BLaER1 (cell line): ENCODE measurements around the gene SUB1.
A peak's percentile ranks its signal among the peaks of the same experiment; 100 is the strongest.
"Not testable (repeated sequence)": the region's sequence is repeated elsewhere in the genome, so short reads cannot be mapped to it uniquely, and the experiment has no call there.

Source experiments
- H3K27ac ChIP-seq: shearing (Covaris generic); formaldehyde crosslinking; 2 replicates; pipeline ENCODE4 v1.8.1; 2022
- H3K27me3 ChIP-seq: shearing (Covaris generic); formaldehyde crosslinking; 2 replicates; pipeline ENCODE4 v1.8.1; 2022
- H3K36me3 ChIP-seq: shearing (Covaris generic); formaldehyde crosslinking; 2 replicates; pipeline ENCODE4 v1.8.1; 2022
- H3K4me1 ChIP-seq: shearing (Covaris generic); formaldehyde crosslinking; 2 replicates; pipeline ENCODE4 v1.8.1; 2022
- H3K4me2 ChIP-seq: shearing (Covaris generic); formaldehyde crosslinking; 2 replicates; pipeline ENCODE4 v1.8.1; 2022
- H3K4me3 ChIP-seq: shearing (Covaris generic); formaldehyde crosslinking; 2 replicates; pipeline ENCODE4 v1.8.1; 2022
- H3K9ac ChIP-seq: shearing (Covaris generic); formaldehyde crosslinking; 2 replicates; pipeline ENCODE4 v1.8.1; 2022
- H3K9me3 ChIP-seq: shearing (Covaris generic); formaldehyde crosslinking; 2 replicates; pipeline ENCODE4 v1.8.1; 2022
- H4K20me1 ChIP-seq: shearing (Covaris generic); formaldehyde crosslinking; 2 replicates; pipeline ENCODE4 v1.8.1; 2022
- Cebpa-rat ChIP-seq: shearing (Covaris generic); IDR thresholded peaks from 2 replicates; pipeline ENCODE4 v1.8.1; 2022

SUB1 gene

DNA sequence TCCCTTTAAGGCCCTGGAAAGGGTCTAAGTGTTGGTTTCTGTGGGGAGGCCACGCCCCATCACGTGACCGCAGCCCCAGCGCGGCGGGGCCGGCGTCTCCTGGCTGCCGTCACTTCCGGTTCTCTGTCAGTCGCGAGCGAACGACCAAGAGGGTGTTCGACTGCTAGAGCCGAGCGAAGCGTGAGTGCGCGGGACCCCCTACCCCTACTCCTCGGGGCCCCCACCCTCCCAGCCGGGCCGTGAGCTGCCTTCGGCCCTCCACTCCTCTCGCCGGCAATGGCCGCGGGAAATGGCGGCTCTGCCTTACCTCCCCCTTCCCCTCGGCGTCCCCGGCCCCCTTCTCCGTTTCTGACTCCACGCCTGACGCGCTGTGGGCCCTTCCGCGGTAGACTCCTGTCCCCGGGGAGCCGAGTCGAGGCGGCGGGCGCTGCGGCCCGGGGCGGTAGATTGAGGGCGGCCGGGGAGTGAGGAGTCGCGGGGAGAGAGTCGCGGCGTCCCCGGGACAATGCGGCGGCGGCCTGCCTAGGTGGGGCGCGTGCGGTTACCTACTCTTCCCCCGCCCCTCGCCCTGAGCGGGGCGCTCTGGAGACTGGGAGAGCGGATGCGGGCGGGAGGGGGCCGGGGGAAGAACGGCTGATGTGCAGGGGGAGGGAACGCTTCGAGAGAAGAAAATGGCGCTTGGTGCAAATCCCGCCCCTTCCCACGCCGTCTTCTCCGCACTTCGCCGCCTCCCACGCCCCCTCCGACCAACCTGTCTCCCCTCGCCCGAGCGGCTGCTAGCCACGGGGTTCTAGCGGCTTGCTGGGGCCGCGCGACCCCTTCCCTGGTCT lies at the start of gene SUB1:
SUB1 (plus strand) TSS at position 112 of the 830 bp plus-strand sequence. CDS start 2,956 bp downstream, outside the sequence.
- Histone ChIP-seq H3K4me3 (peak within 1 kb of the TSS; percentile 90), H3K4me1 (peaks cover 88% of the 10 kb centered on the region), H3K27ac (peak within 1 kb of the TSS; percentile 98), H3K36me3 (peaks cover 19% of the 10 kb centered on the region), H3K27me3 (no peaks in the 10 kb centered on the region), H3K4me2 (peak within 1 kb of the TSS; percentile 94), H3K9ac (peak within 1 kb of the TSS; percentile 96), H3K9me3 (0 out of 2 replicates have a peak, but pooled peaks cover 4% of the 10 kb centered on the region), H4K20me1 (peaks cover 47% of the 10 kb centered on the region)
- no peak for TF ChIP-seq Cebpa-rat

GRCh38 chr5:32536246-32536645 lies 49.1 kb upstream of the SUB1 start:
- no peaks in the 10 kb centered on the region for H3K9me3 ChIP-seq
- H3K27me3 ChIP-seq, result no peaks in the 10 kb centered on the region
- peaks cover 20% of the 10 kb centered on the region; the same call in 1 of the 2 replicates for H3K4me1 ChIP-seq
- H3K9ac ChIP-seq, result no peak overlapping the region
- H3K27ac ChIP-seq, result no peak overlapping the region
- H3K4me3 ChIP-seq, result no peak overlapping the region
- no peaks in the 10 kb centered on the region for H3K36me3 ChIP-seq
- H3K4me2 ChIP-seq, result no peak overlapping the region
- no peaks in the 10 kb centered on the region for H4K20me1 ChIP-seq
- TF ChIP-seq Cebpa-rat, result no peak

- H3K4me2 ChIP-seq, H3K36me3 ChIP-seq, H3K9ac ChIP-seq, H3K27me3 ChIP-seq, H3K27ac ChIP-seq, H3K4me3 ChIP-seq, H4K20me1 ChIP-seq, H3K9me3 ChIP-seq: not testable (repeated sequence)
- peaks cover 20% of the 10 kb centered on the region; the same call in 1 of the 2 replicates for H3K4me1 ChIP-seq
Observed at GRCh38 chr5:32537437-32538029, 47.8 kb upstream of the SUB1 start.

DNA sequence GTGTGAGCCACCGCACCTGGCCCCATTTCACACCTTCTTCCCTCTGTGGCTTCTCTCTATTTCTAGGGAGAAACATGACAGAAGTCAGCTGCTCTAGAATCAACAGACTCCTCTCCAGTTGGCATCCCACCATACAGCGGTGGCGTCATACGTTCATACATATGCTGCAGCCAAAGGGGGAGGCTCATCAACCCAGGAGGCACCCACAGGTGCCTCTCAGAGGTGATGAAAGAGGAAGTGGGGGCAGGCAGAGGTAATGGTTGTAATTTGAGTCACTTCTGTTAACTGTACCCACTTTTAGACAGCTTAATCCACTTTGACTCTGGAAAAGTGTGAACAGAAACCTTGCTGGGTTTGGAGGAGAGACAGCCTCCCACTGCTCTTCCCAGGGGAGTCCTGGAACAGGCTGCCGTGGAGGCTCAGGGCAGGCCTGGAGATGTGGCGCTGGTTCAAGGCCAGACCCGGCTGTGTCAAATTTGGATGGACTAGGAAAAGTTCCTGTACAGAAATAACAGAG lies 47.3 kb upstream of the SUB1 start:
- no peaks in the 10 kb centered on the region for H3K36me3 ChIP-seq
- H3K4me3 ChIP-seq, result no peak overlapping the region
- H3K27ac ChIP-seq, result no peak overlapping the region
- TF ChIP-seq Cebpa-rat, result no peak
- H3K4me1 ChIP-seq, result peaks cover 20% of the 10 kb centered on the region; the same call in 1 of the 2 replicates
- no peak overlapping the region for H3K9ac ChIP-seq
- no peaks in the 10 kb centered on the region for H3K9me3 ChIP-seq
- H3K27me3 ChIP-seq, result no peaks in the 10 kb centered on the region
- H4K20me1 ChIP-seq, result no peaks in the 10 kb centered on the region
- no peak overlapping the region for H3K4me2 ChIP-seq

DNA sequence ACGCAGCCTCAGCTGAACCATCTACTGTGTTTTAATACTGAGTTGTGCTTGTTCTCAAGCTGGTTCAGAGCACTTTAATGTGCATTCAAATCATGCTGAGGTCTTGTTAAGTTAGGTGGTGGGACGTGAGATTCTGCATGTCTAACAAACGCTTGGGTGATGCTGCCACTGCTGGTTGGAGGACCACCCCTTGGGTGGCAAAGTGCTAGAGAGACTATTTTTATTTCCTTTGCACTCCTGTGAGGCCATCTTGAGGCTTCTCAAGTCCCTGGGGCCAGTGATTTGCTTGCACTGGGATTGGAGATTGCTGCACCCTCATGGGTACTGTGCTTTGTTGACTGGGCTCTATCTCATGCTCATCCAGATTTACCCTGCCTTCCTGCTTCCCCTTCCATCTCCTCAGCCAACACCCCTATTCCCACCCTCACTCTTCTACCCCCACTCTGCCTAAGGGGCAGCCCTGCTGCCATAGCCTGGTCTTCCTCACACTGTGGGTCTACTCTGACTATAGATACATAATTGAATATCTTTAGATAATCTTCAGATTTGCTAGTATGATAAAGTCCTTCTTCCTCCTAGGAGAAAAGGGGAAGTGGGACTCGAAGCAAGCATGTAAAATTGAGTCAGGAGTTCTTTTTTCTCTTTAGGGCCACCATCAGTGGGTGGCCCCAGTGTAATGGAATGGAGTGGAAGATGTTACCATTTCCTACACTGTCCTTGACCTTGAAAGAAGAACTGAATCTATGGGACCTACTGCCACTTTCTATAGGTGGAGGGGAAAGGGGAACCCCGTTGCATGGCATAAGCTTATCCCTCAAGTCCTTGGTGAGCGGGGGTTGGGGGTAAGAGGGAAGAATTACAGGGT lies 45.1 kb upstream of the SUB1 start:
- H3K4me2 ChIP-seq, result peak overlapping the region; percentile 12; the same call in 1 of the 2 replicates
- H3K9me3 ChIP-seq, result no peaks in the 10 kb centered on the region
- no peak overlapping the region for H3K4me3 ChIP-seq
- no peak for TF ChIP-seq Cebpa-rat
- no peak overlapping the region for H3K9ac ChIP-seq
- H3K36me3 ChIP-seq, result no peaks in the 10 kb centered on the region
- no peaks in the 10 kb centered on the region for H3K27me3 ChIP-seq
- no peaks in the 10 kb centered on the region for H4K20me1 ChIP-seq
- peaks cover 20% of the 10 kb centered on the region; the same call in 1 of the 2 replicates for H3K4me1 ChIP-seq
- H3K27ac ChIP-seq, result no peak overlapping the region

DNA sequence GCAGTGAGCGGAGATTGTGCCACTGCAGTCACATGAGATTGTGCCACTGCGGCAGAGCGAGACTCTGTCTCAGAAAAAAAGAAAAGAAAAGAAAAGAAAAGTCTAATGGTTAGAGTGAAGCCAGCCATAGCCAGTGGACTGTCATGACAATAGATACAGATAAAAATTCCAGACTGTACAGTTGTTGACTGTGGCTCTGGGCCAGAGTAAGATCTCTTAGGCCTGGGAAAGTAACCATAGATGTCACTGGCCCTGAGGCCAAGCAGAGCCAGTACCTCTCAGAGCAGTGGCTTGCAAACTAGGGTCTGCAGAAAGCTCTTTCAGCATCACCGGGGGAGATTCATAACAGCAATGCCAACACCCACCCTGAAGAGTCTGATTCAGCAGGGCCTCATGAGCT lies 44.1 kb upstream of the SUB1 start:
- Histone ChIP-seq H3K4me1 (peaks cover 20% of the 10 kb centered on the region; the same call in 1 of the 2 replicates), H3K36me3 (no peaks in the 10 kb centered on the region), H3K27ac (no peak overlapping the region), H3K4me2 (no peak overlapping the region), H4K20me1 (no peaks in the 10 kb centered on the region), H3K27me3 (no peaks in the 10 kb centered on the region), H3K4me3 (no peak overlapping the region), H3K9me3 (no peaks in the 10 kb centered on the region), H3K9ac (no peak overlapping the region)
- TF ChIP-seq Cebpa-rat, result no peak

GRCh38 chr5:32542216-32543059 lies 42.9 kb upstream of the SUB1 start:
- no peak overlapping the region for H3K9ac ChIP-seq
- no peaks in the 10 kb centered on the region for H3K36me3 ChIP-seq
- H3K27me3 ChIP-seq, result no peaks in the 10 kb centered on the region
- H4K20me1 ChIP-seq, result no peaks in the 10 kb centered on the region
- no peak overlapping the region for H3K27ac ChIP-seq
- H3K4me2 ChIP-seq, result no peak overlapping the region
- H3K4me1 ChIP-seq, result peaks cover 20% of the 10 kb centered on the region; the same call in 1 of the 2 replicates
- TF ChIP-seq Cebpa-rat, result no peak
- no peak overlapping the region for H3K4me3 ChIP-seq
- peaks cover 6% of the 10 kb centered on the region; the same call in 1 of the 2 replicates for H3K9me3 ChIP-seq

GRCh38 chr5:32543291-32543690 lies 42.1 kb upstream of the SUB1 start:
- no peaks in the 10 kb centered on the region for H3K27me3 ChIP-seq
- no peaks in the 10 kb centered on the region for H4K20me1 ChIP-seq
- H3K4me1 ChIP-seq, result peaks cover 11% of the 10 kb centered on the region; the same call in 1 of the 2 replicates
- no peak for TF ChIP-seq Cebpa-rat
- H3K9ac ChIP-seq, result no peak overlapping the region
- no peak overlapping the region for H3K4me2 ChIP-seq
- peaks cover 10% of the 10 kb centered on the region; the same call in 1 of the 2 replicates for H3K9me3 ChIP-seq
- no peaks in the 10 kb centered on the region for H3K36me3 ChIP-seq
- H3K27ac ChIP-seq, result no peak overlapping the region
- no peak overlapping the region for H3K4me3 ChIP-seq
